ENCODE measurements around the gene HCN3. TPM values are rescaled to one million over a fixed set of nuclear protein-coding genes. Genes with fewer than 3 reads are reported as not detected.
A peak's percentile ranks its signal among the peaks of the same experiment; 100 is the strongest.

HCN3 gene
- total and polyA plus RNA-seq, 3 experiments from 2014 or later = 0.18 to 3.7 (median 3.2) TPM

DNA sequence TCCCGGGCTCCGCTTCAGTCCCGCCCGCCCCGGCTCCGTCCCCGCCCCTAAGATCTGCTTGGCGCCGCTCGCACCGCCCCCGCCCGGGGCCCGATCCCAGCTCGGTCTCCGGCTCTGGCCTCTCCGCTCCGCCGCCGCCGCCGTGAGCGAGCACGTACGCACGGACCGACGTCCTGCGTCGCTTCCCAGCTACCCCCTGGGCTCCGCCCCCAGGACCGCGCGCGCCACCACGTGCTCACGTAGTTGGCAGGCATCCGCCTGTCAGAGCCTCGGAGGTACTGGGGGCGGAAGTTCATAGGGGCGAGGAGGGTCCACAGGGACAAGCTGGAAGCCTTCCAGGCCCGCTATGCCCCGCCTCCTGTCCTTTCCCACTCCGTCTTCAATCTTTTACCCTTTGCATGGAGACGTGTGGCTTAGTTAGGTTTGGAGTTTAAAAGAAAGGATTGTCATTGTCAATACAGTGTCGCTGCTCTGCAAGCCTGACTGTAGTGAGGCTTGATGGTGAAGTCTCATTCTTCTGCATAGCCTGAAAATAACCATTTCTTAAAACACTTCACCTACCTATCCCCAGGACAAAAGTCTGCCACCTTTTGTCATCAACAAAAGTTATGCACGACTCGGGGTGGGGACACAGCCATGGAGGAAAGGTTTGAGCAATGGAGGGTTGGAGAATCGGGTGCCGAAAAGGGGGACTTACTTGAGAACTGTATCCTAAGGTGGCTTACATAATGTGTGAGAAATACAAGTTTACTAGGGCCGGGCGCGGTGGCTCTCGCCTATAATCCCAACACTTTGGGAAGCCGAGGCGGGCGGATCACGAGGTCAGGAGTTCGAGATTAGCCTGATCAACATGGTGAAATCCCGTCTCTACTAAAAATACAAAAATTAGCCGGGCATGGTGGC lies 3.7 kb upstream of the HCN3 start, which contains the start of gene CLK2:
TSS of gene CLK2 (minus strand) at position 162 of the 903 bp plus-strand sequence. CDS start 2,527 bp downstream, outside the sequence.
- H3K9me3 ChIP-seq (ENCODE audit: low read length) = no peaks in the 10 kb centered on the region
- ChIA-PET POLR2A (interaction anchor here (0.7 to 3.6 kb wide), 9 partner anchors 10 to 1315 kb away, joined by 3 to 25 read pairs (median 3); partner anchors contain the start of genes FDPS and SCAMP3), CTCF (interaction anchor here (0.7 to 9.0 kb wide), 10 partner anchors 10 to 193 kb away, joined by 3 to 64 read pairs (median 4); partner anchors contain the start of gene SCAMP3)
- Mint-ChIP-seq H3K9me3 (no peaks in the 10 kb centered on the region), H3K4me1 (peaks cover 41 to 56% (median 50%) of the 10 kb centered on the region in 3 donors), H3K4me3 (peak within 1 kb of the TSS; percentile 90 to 97 (median 95)), H3K27ac (peak within 1 kb of the TSS; percentile 80 to 99 (median 95)), H3K27me3 (no peaks in the 10 kb centered on the region), H3K36me3 (peaks cover 0 to 38% (median 12%) of the 10 kb centered on the region in 3 donors)
- peak; percentile 90 to 96 (median 92) for DNase-seq
- H3K36me3 ChIP-seq (ENCODE audit: insufficient read depth, low read length) = peaks cover 23% of the 10 kb centered on the region
- peaks cover 42% of the 10 kb centered on the region for H3K4me1 ChIP-seq (ENCODE audit: insufficient read depth, low read length)
- H3K27ac ChIP-seq (ENCODE audit: low read depth, low read length) = peak within 1 kb of the TSS; percentile 64
- H3K27me3 ChIP-seq (ENCODE audit: insufficient read depth, low read length, poor library complexity, severe bottlenecking) = no peaks in the 10 kb centered on the region
- H3K4me3 ChIP-seq (ENCODE audit: low read length) = peak within 1 kb of the TSS; percentile 87

DNA sequence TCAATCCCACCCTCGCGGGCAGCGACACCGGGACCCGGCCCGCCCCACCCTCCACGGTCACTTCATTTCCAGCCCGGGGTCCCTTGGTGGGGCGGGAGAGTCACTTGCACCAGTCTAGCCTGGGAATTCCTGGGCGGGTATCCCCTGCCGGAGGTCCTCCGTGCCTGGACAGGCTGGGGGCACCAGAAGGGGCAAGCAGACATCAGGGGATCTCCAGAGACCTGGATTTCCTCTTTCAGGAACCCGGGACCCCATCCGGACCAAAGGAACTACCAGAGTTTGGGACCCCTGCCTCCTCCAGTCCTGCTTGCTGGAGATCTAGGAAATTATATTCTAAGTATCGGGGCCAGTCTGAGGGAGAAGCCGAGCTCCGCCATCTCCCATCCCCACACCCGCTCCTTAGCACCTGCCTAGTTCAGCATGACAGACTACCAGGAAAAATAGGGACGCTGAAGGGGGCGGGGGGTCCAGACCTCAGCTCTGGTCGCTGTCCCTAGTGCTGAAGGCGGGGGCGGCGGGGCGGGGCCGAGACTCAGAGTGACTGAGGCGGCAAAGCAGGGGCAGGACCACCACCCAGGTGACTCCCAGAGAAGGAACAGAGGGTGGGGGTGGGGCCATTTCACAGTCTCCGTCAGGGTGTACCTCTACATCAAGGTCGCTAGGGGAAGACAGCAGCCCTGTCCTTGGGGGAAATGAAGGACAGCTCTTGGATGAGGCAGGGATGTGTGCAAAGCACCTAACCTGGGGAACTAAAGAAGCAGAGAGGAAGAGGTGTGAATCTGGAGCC lies 832 bp downstream of the HCN3 start:
- peaks cover 0 to 4% (median 0%) of the 10 kb centered on the region in 3 donors for H3K36me3 Mint-ChIP-seq
- Histone ChIP-seq H3K36me3 (ENCODE audit: insufficient read depth, low read length) (no peaks in the 10 kb centered on the region), H3K9me3 (ENCODE audit: low read length) (no peaks in the 10 kb centered on the region), H3K4me3 (ENCODE audit: low read length) (peak overlapping the region; percentile 59), H3K4me1 (ENCODE audit: insufficient read depth, low read length) (peaks cover 29% of the 10 kb centered on the region), H3K27me3 (ENCODE audit: insufficient read depth, low read length, poor library complexity, severe bottlenecking) (no peaks in the 10 kb centered on the region), H3K27ac (ENCODE audit: low read depth, low read length) (peak overlapping the region; percentile 7)
- no peaks in the 10 kb centered on the region for H3K9me3 Mint-ChIP-seq
- CTCF ChIA-PET = interaction anchor here (1.1 to 2.4 kb wide), 3 partner anchors 27 to 579 kb away, joined by 3 to 12 read pairs (median 6); partner anchors contain the start of gene GON4L
- peaks cover 26 to 35% (median 30%) of the 10 kb centered on the region in 3 donors for H3K4me1 Mint-ChIP-seq
- H3K4me3 Mint-ChIP-seq = peak overlapping the region; percentile 68 to 89 (median 80)
- H3K27me3 Mint-ChIP-seq = no peaks in the 10 kb centered on the region
- POLR2A ChIA-PET = interaction anchor here (1.0 kb wide), 1 partner anchor 46 kb away, joined by 3 read pairs; no protein-coding TSS in a partner anchor
- peak overlapping the region; percentile 17 to 87 (median 60) for H3K27ac Mint-ChIP-seq
- peak; percentile 68 to 88 (median 75) for DNase-seq

DNA sequence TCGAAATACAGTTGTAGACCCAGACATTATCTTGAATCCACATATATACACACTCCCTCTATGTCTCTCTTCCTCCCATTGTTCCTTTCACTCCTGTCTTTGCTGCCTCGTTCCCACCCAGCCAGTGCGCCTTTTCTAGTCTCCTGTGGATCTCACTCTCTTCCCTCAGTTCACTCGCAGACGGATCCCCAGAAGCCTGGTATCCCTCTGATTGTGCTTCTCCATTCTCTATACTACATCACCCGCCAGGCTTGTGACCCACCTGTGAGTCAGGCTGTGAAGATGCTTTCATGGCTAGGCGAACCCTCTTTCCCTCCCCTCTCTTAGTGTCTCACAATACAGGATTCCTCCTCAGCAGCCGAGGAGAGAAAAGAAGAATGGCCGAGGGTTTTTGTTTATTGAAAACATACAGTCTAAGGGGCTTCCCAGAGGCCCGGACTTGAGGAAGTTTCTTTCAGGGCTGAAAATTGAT lies 1.5 kb downstream of the HCN3 start:
- peak overlapping the region; percentile 30 to 87 (median 60) for H3K27ac Mint-ChIP-seq
- H3K4me1 Mint-ChIP-seq = peaks cover 22 to 29% (median 26%) of the 10 kb centered on the region in 3 donors
- Histone ChIP-seq H3K4me1 (ENCODE audit: insufficient read depth, low read length) (peaks cover 26% of the 10 kb centered on the region), H3K36me3 (ENCODE audit: insufficient read depth, low read length) (no peaks in the 10 kb centered on the region), H3K27ac (ENCODE audit: low read depth, low read length) (no peak overlapping the region), H3K9me3 (ENCODE audit: low read length) (no peaks in the 10 kb centered on the region), H3K4me3 (ENCODE audit: low read length) (no peak overlapping the region), H3K27me3 (ENCODE audit: insufficient read depth, low read length, poor library complexity, severe bottlenecking) (no peaks in the 10 kb centered on the region)
- ChIA-PET POLR2A (interaction anchor here (1.0 kb wide), 1 partner anchor 45 kb away, joined by 3 read pairs; no protein-coding TSS in a partner anchor), CTCF (interaction anchor here (1.1 to 2.4 kb wide), 3 partner anchors 28 to 579 kb away, joined by 3 to 12 read pairs (median 6); partner anchors contain the start of gene GON4L)
- H3K9me3 Mint-ChIP-seq = no peaks in the 10 kb centered on the region
- DNase-seq = no peak
- H3K4me3 Mint-ChIP-seq = peak overlapping the region; percentile 24 to 89 (median 80)
- no peaks in the 10 kb centered on the region for H3K27me3 Mint-ChIP-seq
- no peaks in the 10 kb centered on the region for H3K36me3 Mint-ChIP-seq

DNA sequence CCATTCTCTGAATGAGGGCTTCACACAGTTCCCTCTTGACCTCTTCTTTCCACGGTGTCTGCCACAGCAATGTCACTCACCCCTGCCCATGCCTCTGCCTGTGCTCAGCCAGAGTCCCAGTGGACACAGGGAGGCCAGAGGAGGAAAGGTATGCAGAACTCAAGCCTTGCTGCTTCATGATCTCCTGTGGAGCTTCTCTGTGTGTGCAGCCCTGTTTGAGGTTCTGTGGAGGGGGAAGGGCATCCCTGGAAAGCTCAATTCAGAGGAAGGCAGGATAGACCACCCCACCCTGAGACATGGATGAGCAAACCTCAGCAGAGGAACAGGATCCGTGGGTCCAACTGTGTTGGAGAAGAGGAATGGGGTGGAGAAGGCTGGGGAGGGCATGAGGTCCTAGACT lies 2.0 kb downstream of the HCN3 start:
- POLR2A ChIA-PET = no interaction called here
- Histone ChIP-seq H3K4me3 (ENCODE audit: low read length) (no peak overlapping the region), H3K27ac (ENCODE audit: low read depth, low read length) (no peak overlapping the region), H3K27me3 (ENCODE audit: insufficient read depth, low read length, poor library complexity, severe bottlenecking) (no peaks in the 10 kb centered on the region), H3K9me3 (ENCODE audit: low read length) (no peaks in the 10 kb centered on the region), H3K36me3 (ENCODE audit: insufficient read depth, low read length) (no peaks in the 10 kb centered on the region), H3K4me1 (ENCODE audit: insufficient read depth, low read length) (peaks cover 22% of the 10 kb centered on the region)
- DNase-seq = no peak
- Mint-ChIP-seq H3K4me1 (peaks cover 20 to 27% (median 24%) of the 10 kb centered on the region in 3 donors), H3K4me3 (peak overlapping the region in 2 of 7 donors; percentile 20 to 89), H3K9me3 (no peaks in the 10 kb centered on the region), H3K27me3 (no peaks in the 10 kb centered on the region), H3K27ac (peak overlapping the region in 5 of 8 donors; percentile 10 to 84 (median 28)), H3K36me3 (no peaks in the 10 kb centered on the region)
- CTCF ChIA-PET = interaction anchor here (1.2 to 2.4 kb wide), 3 partner anchors 18 to 44 kb away, joined by 3 to 12 read pairs (median 6); no protein-coding TSS in a partner anchor

DNA sequence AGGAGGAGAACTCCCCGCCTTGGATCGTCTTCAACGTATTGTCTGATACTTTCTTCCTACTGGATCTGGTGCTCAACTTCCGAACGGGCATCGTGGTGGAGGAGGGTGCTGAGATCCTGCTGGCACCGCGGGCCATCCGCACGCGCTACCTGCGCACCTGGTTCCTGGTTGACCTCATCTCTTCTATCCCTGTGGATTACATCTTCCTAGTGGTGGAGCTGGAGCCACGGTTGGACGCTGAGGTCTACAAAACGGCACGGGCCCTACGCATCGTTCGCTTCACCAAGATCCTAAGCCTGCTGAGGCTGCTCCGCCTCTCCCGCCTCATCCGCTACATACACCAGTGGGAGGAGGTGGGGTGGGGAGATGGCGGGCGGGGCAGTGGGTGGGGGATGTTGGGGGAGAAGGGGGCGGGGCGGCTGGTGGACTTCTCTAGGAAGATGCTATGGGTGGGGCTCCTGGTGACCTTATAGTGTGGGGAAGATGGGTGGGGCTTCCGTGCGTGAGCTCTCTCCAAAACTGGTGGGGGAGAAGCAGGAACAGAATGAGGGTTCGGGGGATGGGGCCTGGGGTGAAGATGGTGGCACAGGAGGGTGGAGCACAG lies 5.3 kb downstream of the HCN3 start:
- no peak overlapping the region for H3K4me3 ChIP-seq (ENCODE audit: low read length)
- no peaks in the 10 kb centered on the region for H3K9me3 Mint-ChIP-seq
- CTCF ChIA-PET = interaction anchor here (1.6 kb wide), 1 partner anchor 41 kb away, joined by 4 read pairs; no protein-coding TSS in a partner anchor

DNA sequence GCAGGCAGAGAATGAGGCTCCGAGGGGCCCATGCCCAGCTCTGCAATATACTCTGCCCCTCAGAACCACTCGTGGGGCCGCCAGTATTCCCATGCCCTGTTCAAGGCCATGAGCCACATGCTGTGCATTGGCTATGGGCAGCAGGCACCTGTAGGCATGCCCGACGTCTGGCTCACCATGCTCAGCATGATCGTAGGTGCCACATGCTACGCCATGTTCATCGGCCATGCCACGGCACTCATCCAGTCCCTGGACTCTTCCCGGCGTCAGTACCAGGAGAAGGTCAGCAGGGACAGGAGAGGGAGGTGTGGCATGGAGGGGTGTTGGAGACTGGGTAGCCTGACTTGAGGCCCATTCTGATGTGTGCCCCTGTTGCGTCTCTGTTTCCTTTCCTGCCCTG lies 7.2 kb downstream of the HCN3 start:
- Mint-ChIP-seq H3K27me3 (peaks cover 0 to 1% of the 10 kb centered on the region in 2 donors), H3K36me3 (no peaks in the 10 kb centered on the region), H3K4me1 (peaks cover 0 to 2% (median 0%) of the 10 kb centered on the region in 3 donors), H3K27ac (no peak overlapping the region), H3K9me3 (no peaks in the 10 kb centered on the region), H3K4me3 (no peak overlapping the region)
- Histone ChIP-seq H3K4me1 (ENCODE audit: insufficient read depth, low read length) (no peaks in the 10 kb centered on the region), H3K27ac (ENCODE audit: low read depth, low read length) (no peak overlapping the region), H3K9me3 (ENCODE audit: low read length) (no peaks in the 10 kb centered on the region), H3K36me3 (ENCODE audit: insufficient read depth, low read length) (no peaks in the 10 kb centered on the region), H3K4me3 (ENCODE audit: low read length) (no peak overlapping the region), H3K27me3 (ENCODE audit: insufficient read depth, low read length, poor library complexity, severe bottlenecking) (no peaks in the 10 kb centered on the region)
- ChIA-PET POLR2A (no interaction called here), CTCF (no interaction called here)
- no peak for DNase-seq

More for the DNA sequence above, 5.3 kb downstream of the HCN3 start:
- DNase-seq = no peak
- Histone ChIP-seq H3K36me3 (ENCODE audit: insufficient read depth, low read length) (no peaks in the 10 kb centered on the region), H3K27me3 (ENCODE audit: insufficient read depth, low read length, poor library complexity, severe bottlenecking) (no peaks in the 10 kb centered on the region), H3K27ac (ENCODE audit: low read depth, low read length) (no peak overlapping the region), H3K4me1 (ENCODE audit: insufficient read depth, low read length) (peaks cover 9% of the 10 kb centered on the region), H3K9me3 (ENCODE audit: low read length) (no peaks in the 10 kb centered on the region)
- Mint-ChIP-seq H3K27me3 (peaks cover 0 to 1% of the 10 kb centered on the region in 2 donors), H3K4me1 (peaks cover 8 to 11% (median 9%) of the 10 kb centered on the region in 3 donors), H3K36me3 (no peaks in the 10 kb centered on the region), H3K4me3 (peak overlapping the region in 1 of 7 donors; percentile 9), H3K27ac (no peak overlapping the region)
- POLR2A ChIA-PET = interaction anchor here (0.5 to 1.6 kb wide), 2 partner anchors 9 to 160 kb away, joined by 3 to 5 read pairs; partner anchors contain the start of gene CLK2

DNA sequence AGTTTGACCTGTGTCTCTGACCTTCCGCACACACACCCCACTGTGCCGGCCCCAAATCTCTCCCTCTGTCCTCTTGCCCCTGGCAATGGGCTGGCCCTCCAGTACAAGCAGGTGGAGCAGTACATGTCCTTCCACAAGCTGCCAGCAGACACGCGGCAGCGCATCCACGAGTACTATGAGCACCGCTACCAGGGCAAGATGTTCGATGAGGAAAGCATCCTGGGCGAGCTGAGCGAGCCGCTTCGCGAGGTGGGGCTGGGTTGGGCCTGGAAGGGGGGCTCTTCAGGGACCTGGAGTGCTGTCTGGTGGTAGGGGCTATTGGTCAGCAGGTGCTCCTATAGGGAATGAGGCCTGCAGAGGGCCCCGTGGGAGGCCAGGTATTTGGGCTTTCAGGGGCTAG lies 7.8 kb downstream of the HCN3 start:
- Histone ChIP-seq H3K27ac (ENCODE audit: low read depth, low read length) (no peak overlapping the region), H3K4me3 (ENCODE audit: low read length) (no peak overlapping the region), H3K36me3 (ENCODE audit: insufficient read depth, low read length) (no peaks in the 10 kb centered on the region), H3K4me1 (ENCODE audit: insufficient read depth, low read length) (no peaks in the 10 kb centered on the region), H3K9me3 (ENCODE audit: low read length) (no peaks in the 10 kb centered on the region), H3K27me3 (ENCODE audit: insufficient read depth, low read length, poor library complexity, severe bottlenecking) (no peaks in the 10 kb centered on the region)
- H3K27me3 Mint-ChIP-seq = peaks cover 1% of the 10 kb centered on the region in 2 donors
- no peaks in the 10 kb centered on the region for H3K36me3 Mint-ChIP-seq
- no peaks in the 10 kb centered on the region for H3K4me1 Mint-ChIP-seq
- CTCF ChIA-PET = interaction anchor here (1.5 kb wide), 1 partner anchor 34 kb away, joined by 3 read pairs; no protein-coding TSS in a partner anchor
- H3K9me3 Mint-ChIP-seq = no peaks in the 10 kb centered on the region
- no peak for DNase-seq
- no peak overlapping the region for H3K4me3 Mint-ChIP-seq
- H3K27ac Mint-ChIP-seq = peak overlapping the region in 2 of 8 donors; percentile 42 to 55
- POLR2A ChIA-PET = no interaction called here

Data from CD8-positive, alpha-beta memory T cell (primary cell).